Spinal cord (tissue), 10 donors: ENCODE data around the gene SENP7. TPM values are rescaled to one million over a fixed set of nuclear protein-coding genes. Genes with fewer than 3 reads are reported as not detected.
"Not testable (repeated sequence)": the region's sequence is repeated elsewhere in the genome, so short reads cannot be mapped to it uniquely, and the experiment has no call there.

Experiments
- DNase-seq, 6 donors: peaks; one replicate each; pipeline versions ENCODE4 v3.0.0 to v3.0.0-alpha.2; 2013 to 2015; ENCODE audit warnings: low spot score in 6 of 6, low read depth in 4 of 6
- H3K27ac ChIP-seq: one replicate; pipeline ENCODE4 v1.5.1; 2013; ENCODE audit warnings: low read depth, low read length, control low read depth
- H3K27me3 ChIP-seq: one replicate; pipeline ENCODE4 v1.6.1; 2013; ENCODE audit warnings: low read length; ENCODE audit not compliant: control insufficient read depth, insufficient read depth
- H3K36me3 ChIP-seq: one replicate; pipeline ENCODE4 v1.6.1; 2013; ENCODE audit warnings: low read length; ENCODE audit not compliant: control insufficient read depth, insufficient read depth
- H3K4me1 ChIP-seq: one replicate; pipeline ENCODE4 v1.6.1; 2013; ENCODE audit warnings: low read length; ENCODE audit not compliant: control insufficient read depth, insufficient read depth
- H3K4me3 ChIP-seq: one replicate; pipeline ENCODE4 v1.5.1; 2013; ENCODE audit warnings: low read depth, low read length, control low read depth
- H3K9me3 ChIP-seq: one replicate; pipeline ENCODE4 v1.6.1; 2013; ENCODE audit warnings: low read length; ENCODE audit not compliant: control insufficient read depth, insufficient read depth
- WGBS: methylation state at CpG from one replicate; pipeline ENCODE4 v1.1.5; 2013; ENCODE audit warnings: missing lambda C conversion rate; ENCODE audit not compliant: insufficient coverage; 5-methylcytosine and 5-hydroxymethylcytosine counted together
- long read RNA-seq, 4 donors: transcript quantifications; one replicate each; lab custom pipeline, GENCODE V29; 2026
- polyA plus RNA-seq, 2 donors: library from polyadenylated mRNA; unstranded; fragments of 120-200 nt; gene quantifications; one replicate each; pipeline ENCODE4 v1.2.1, GENCODE V29; 2013; ENCODE audit not compliant: insufficient read length in 2 of 2
- total RNA-seq, 2 donors: library from RNA; depleted of rRNA in 1 of 2; stranded (reverse); fragments of 120-200 nt in 1 of 2; fragments of >200 nt in 1 of 2; gene quantifications; one replicate each; pipeline versions ENCODE4 v1.2.3 to v1.2.4, GENCODE V29; 2013 to 2014
- donor health status: healthy.

SENP7 gene
- total RNA-seq (10 to 100 TPM; 65.9 to 84.0 TPM), polyA plus RNA-seq (10 to 100 TPM; 43.2 to 56.9 TPM)
- long read RNA-seq, donor 1, full-length matches to known transcripts = 7 of 7 reads
- long read RNA-seq, donor 1, partial matches to known transcripts = 0 of 7 reads
- long read RNA-seq, donor 1, other reads (novel, unspliced or antisense) = 0 of 7 reads
- long read RNA-seq, donor 2 = 0 reads
- long read RNA-seq, donor 3, partial matches to known transcripts = 5 of 7 reads
- long read RNA-seq, donor 3, other reads (novel, unspliced or antisense) = 0 of 7 reads
- long read RNA-seq, donor 4, full-length matches to known transcripts = 4 of 9 reads
- long read RNA-seq, donor 4, partial matches to known transcripts = 5 of 9 reads
- long read RNA-seq, donor 4, other reads (novel, unspliced or antisense) = 0 of 9 reads

GRCh38 chr3:101512646-101513418, at the start of gene SENP7:
SENP7 (minus strand) TSS chr3:101513212; CDS start chr3:101513130, 82 bp downstream.
- Histone ChIP-seq H3K27ac (peak within 1 kb of the TSS; percentile 95), H3K36me3 (no peaks in the 10 kb centered on the region), H3K4me1 (peaks cover 5% of the 10 kb centered on the region), H3K27me3 (no peaks in the 10 kb centered on the region), H3K9me3 (no peaks in the 10 kb centered on the region), H3K4me3 (peak within 1 kb of the TSS; percentile 88)
- WGBS = 0% methylated on average over 39 of the region's 54 CpGs
- DNase-seq = peak; percentile 79 to 97 (median 81)

- H3K4me3 ChIP-seq = peak within 1 kb of the TSS; percentile 98
- H3K36me3 ChIP-seq = peaks cover 11% of the 10 kb centered on the region
- under 1% methylated on average over 26 of the region's 35 CpGs for WGBS
- peak; percentile 90 to 98 (median 94) for DNase-seq
- no peaks in the 10 kb centered on the region for H3K9me3 ChIP-seq
- H3K27ac ChIP-seq = peak within 1 kb of the TSS; percentile 80
- H3K27me3 ChIP-seq = no peaks in the 10 kb centered on the region
- H3K4me1 ChIP-seq = peaks cover 10% of the 10 kb centered on the region
Observed at GRCh38 chr3:101561630-101562328, 48.8 kb upstream of the SENP7 start, which contains the start of gene TRMT10C. TRMT10C (plus strand) TSS chr3:101561868; CDS start chr3:101564782, 2,914 bp downstream.

GRCh38 chr3:101556064-101556463, 43.1 kb upstream of the SENP7 start:
- Histone ChIP-seq H3K4me3 (no peak overlapping the region), H3K27me3 (no peaks in the 10 kb centered on the region), H3K27ac (no peak overlapping the region), H3K4me1 (no peaks in the 10 kb centered on the region), H3K36me3 (no peaks in the 10 kb centered on the region), H3K9me3 (no peaks in the 10 kb centered on the region)
- WGBS = 86% methylated on average over 1 of the region's 3 CpGs
- no peak for DNase-seq

GRCh38 chr3:101553381-101553780, 40.4 kb upstream of the SENP7 start:
- DNase-seq, H3K4me3 ChIP-seq, H3K27ac ChIP-seq, H3K27me3 ChIP-seq, H3K36me3 ChIP-seq, H3K4me1 ChIP-seq, H3K9me3 ChIP-seq: not testable (repeated sequence)
- WGBS = 84% methylated on average over 5 of the region's 5 CpGs

DNA sequence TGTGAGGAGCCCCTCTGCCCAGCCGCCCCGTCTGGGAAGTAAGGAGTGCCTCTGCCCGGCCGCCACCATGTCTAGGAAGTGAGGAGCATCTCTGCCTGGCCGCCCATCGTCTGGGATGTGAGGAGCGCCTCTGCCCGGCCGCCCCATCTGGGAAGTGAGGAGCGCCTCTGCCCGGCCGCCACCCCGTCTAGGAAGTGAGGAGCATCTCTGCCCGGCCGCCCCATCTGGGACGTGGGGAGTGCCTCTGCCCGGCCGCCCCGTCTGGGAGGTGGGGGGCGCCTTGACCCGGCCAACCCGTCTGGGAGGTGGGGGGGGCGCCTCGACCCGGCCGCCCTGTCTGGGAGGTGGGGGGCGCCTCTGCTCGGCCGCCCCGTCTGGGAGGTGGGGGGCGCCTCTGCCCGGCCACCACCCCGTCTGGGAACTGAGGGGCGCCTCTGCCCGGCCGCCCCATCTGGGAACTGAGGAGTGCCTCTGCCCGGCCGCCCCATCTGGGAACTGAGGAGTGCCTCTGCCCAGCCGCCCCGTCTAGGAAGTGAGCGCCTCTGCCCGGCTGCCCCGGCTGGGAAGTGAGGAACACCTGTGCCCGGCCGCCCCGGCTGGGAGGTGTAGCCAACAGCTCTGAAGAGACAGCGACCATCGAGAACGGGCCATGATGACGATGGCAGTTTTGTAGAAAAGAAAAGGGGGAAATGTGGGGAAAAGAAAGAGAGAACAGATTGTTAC, 38.5 kb upstream of the SENP7 start:
- not testable (repeated sequence) for H3K4me1 ChIP-seq, H3K36me3 ChIP-seq, H3K4me3 ChIP-seq, H3K9me3 ChIP-seq, H3K27ac ChIP-seq, DNase-seq, H3K27me3 ChIP-seq
- WGBS = 92% methylated on average over 32 of the region's 50 CpGs

DNA sequence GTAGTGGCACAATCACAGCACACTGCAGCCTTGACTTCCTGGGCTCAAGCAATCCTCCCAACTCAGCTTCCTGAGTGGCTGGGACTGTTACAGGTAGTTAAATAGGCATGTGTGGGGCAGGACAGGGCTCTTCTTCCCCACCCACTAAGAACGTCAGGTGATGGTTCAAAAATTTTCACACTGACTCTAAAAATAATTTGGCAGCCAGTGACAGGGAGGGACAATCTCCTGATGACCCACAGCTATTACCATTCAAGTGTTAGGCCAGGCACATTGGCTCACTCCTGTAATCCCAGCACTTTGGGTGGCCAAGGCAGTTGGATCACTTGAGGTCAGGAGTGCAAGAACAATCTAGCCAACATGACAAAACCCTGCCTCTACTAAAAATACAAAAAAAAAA, 36.5 kb upstream of the SENP7 start:
- no peak for DNase-seq
- Histone ChIP-seq H3K27me3 (no peaks in the 10 kb centered on the region), H3K36me3 (no peaks in the 10 kb centered on the region), H3K9me3 (no peaks in the 10 kb centered on the region), H3K4me1 (no peaks in the 10 kb centered on the region), H3K27ac (no peak overlapping the region), H3K4me3 (no peak overlapping the region)
- whole genome bisulfite sequencing = no CpG with 5 or more reads among the region's 1 CpG

DNA sequence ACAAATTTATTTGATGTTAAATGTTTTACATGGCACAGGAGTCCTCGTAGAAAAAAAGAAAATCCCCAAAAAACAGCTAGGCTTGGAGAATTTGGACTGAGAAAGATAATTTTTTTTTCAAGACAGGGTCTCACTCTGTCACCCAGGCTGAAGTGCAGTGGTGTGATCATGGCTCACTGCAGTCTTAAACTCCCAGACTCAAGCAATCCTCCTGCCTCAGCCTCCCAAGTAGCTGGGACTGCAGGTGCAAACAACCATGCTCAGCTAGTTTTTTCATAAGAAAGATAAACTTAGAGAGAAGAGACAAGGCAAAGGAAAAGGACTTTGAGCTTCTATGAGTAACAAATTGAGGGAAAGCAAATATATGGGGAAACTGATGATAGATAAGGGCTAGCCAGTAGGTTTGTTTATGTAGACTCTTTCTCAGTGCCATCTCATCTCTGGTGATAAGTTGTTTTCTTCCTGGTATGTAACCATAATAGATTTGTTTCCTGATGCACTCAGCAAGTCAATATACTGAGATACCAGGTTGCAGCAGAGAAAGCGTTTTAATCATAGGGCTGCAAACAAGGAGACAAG, 35.6 kb upstream of the SENP7 start:
- Histone ChIP-seq H3K4me3 (no peak overlapping the region), H3K36me3 (no peaks in the 10 kb centered on the region), H3K27ac (no peak overlapping the region), H3K27me3 (no peaks in the 10 kb centered on the region), H3K4me1 (no peaks in the 10 kb centered on the region), H3K9me3 (no peaks in the 10 kb centered on the region)
- WGBS = no CpG with 5 or more reads among the region's 2 CpGs
- DNase-seq = no peak

- Histone ChIP-seq H3K36me3 (no peaks in the 10 kb centered on the region), H3K4me1 (no peaks in the 10 kb centered on the region), H3K4me3 (no peak overlapping the region), H3K27ac (no peak overlapping the region), H3K27me3 (no peaks in the 10 kb centered on the region), H3K9me3 (no peaks in the 10 kb centered on the region)
- no CpG with 5 or more reads among the region's 1 CpG for whole genome bisulfite sequencing
- DNase-seq = no peak
Observed at GRCh38 chr3:101544161-101544850, 31.3 kb upstream of the SENP7 start.
